GM04504 (cell line): ENCODE results near the gene CRMP1.
A peak's percentile ranks its signal among the peaks of the same experiment; 100 is the strongest.
"Not testable (repeated sequence)": the region's sequence is repeated elsewhere in the genome, so short reads cannot be mapped to it uniquely, and the experiment has no call there.

Experiments
- DNase-seq: peaks from one replicate; pipeline ENCODE4 v3.0.0-alpha.2; 2012; ENCODE audit warnings: low read depth

Gene CRMP1

DNA sequence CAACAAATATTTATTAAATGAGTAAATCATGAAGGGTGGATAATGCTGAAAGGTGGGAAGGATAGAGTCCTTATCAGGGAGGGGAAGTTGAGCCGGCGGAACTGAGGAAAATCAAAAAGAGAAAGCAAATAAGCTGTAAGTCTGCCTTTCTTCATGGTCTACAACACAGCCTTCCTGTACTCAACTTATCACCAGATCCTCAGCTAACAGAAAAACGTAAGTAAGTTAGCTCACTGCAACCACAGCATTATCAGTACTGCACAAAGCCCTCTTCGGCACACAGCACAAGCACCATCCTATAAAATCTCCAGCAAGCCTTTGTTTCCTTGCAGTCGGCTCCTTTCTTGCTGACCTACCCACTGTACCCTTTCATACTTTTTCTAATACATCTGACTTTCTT lies 70.3 kb downstream of the CRMP1 start:
- DNase-seq: no peak

DNA sequence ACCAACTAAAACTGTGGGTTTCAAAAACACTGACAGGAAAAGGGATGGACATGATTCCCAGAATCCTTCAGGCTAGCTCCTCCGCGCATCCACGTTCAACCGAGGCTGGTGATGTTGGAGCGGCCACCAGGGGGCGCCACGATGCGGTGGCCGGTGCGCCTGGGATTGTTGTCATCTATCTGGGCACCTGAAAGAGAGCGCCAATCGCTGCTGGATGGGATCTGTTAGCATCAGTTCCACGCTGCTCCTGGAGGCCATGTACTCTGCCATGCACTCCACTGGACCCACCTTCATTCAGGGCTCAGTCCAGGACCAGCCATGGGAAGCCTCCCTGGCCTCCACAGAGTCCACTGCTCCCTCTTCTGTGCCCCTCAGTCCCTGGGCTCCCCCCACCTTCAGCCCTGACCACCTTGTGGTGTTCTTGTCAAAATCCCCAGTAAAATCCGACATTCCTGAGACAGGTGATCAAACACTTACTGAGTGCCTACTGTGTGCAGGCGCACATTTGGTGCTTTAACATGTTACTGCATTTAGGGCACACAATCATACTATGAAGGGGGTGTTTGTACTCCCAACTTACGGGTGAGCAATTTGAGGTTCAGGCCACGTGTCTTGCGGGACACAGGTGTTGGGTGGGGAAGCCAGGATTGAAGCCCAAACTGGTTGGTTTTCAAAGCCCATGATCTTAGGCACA lies 71.1 kb downstream of the CRMP1 start:
- no peak for DNase-seq

DNA sequence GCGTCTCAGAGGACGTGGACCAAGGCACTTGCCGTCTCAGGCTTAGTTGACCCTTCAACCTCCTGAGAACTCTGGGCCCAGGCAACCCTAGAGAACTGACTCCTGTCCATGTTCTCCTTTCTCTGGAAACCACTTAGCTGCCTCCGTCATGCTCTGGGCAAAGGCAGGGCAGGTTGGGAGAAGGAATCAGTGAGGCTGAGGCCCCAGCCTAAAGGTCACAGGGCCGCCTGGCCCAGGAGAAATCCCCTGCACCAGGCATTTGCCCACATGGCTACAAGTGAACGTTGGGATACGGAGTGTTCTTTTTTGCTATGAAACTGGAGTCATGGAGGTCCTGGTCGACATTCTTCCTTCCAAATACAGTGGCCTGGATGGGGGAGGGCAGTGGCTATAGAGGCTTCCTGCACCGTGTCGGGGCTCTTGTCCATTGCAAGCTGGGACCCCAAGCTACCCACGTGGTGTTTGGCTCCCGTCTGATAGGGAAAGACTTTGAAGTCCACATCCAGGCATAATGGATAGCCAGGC lies 76.0 kb downstream of the CRMP1 start:
- DNase-seq: no peak

- no peak for DNase-seq
Measured at GRCh38 chr4:5816101-5816500, 76.8 kb downstream of the CRMP1 start.

DNA sequence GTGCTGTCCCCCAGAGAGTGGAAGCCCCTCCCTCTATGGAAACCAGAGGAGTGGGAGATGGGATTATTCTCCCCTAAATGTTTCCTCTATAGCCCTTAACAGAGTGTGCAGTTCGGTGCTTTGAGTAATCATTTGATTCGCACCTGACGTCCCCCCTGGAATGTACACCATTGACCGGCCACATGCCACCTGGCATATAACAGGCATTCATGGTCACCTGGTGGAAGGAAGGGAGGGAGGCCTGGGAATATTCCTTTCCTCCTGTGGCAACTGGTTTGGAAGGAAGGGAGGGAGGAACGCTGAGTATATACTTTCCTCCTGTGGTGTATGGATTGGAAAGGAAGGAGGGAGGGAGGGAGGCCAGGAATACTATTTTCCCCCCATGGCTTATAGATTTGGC lies 77.2 kb downstream of the CRMP1 start:
- no peak for DNase-seq

DNA sequence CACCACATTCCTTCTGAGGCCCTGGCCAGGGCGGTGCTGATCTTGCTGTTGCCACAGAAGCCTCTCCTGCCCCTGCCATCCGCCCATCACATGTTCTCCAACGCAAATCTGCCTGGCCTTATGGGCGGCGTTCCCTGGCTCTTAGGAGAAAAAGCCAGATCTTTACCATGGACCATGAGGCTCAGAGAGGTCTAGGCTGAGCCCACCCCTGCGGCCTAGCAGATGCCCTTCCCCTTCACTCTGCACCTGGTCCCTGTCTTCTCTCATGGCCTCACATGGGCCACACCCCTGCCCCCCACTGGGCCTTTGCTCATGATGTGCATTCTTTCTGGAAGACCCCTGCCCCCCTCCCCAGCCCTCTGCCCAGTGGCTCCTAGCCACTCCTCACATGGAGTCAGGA lies 78.5 kb downstream of the CRMP1 start:
- DNase-seq: no peak

DNA sequence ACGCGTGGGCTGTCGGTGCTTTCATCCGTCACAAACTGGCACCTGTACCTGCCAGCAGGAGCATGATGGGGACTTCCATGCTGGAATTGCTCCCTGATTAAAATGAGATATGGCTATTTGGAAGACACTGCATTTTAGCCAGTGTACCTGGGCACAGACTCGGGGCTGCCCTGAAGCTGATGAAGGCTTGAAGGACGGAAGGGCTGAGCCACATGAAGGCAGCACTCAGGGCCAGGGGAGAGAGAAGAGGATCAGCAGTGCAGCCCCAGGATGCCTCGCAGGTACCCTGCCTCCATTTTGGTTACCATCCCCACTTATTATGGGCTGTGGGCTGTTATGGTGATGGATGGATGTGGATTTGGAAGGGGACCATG lies 79.0 kb downstream of the CRMP1 start:
- no peak for DNase-seq

DNA sequence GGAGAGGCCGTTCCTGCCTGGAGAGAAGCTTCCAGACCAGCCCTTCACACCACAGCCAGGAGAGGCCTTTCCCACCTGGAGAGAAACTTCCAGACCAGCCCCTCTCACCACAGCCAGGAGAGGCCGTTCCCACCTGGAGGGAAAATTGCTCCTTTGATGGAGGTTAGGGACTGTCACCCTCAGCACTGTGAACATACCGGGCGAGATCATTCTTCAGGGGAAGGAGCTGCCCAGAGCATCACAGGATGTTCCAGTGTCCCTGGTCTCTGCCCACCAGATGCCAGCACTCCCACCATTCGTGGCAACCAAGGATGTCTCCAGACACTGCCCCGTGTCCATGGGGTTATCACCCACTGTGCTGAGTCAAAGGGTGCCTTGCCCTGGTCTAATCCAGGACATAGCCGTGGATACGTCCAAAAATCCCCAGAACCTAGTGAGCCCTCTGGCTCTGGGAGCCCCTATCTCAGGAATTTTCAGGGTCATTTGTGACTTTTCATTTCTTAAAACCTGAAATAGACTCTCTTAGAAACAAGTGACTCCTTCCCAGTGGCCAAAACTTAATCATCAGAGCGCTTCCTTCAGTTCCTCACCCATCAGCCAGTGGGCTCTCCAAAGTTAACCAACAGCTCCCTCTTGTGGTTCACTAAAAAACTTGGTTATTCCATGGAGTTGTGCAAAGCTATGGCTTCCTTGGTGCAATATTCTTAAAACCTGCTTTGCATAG lies 80.2 kb downstream of the CRMP1 start:
- DNase-seq: peak; percentile 50

- not testable (repeated sequence) for DNase-seq
Measured at GRCh38 chr4:5812057-5812456, 80.8 kb downstream of the CRMP1 start.

GRCh38 chr4:5810770-5811430 lies 82.0 kb downstream of the CRMP1 start:
- DNase-seq: no peak

DNA sequence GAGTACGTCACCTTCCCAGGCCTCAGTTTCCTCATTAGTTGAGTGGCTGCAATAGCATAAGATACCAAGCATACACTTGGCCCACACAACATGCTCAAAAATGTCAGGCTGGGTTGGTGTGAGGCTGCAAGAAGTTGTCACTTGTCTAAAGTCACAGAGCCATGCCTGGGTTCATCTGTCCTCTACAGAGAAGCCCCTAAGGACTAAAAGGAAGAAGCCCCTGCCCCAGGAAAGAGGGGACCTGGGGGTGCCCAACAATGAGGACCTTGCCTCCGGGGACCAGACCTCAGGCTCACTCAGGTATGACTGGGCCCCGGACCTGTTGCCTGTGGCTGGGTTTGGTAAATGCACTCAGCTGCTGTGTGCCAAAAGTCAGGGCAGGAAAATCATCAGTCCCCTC lies 82.7 kb downstream of the CRMP1 start:
- no peak for DNase-seq

- DNase-seq: no peak
Measured at GRCh38 chr4:5809216-5809776, 83.6 kb downstream of the CRMP1 start.

- no peak for DNase-seq
Measured at GRCh38 chr4:5808081-5808741, 84.7 kb downstream of the CRMP1 start.

DNA sequence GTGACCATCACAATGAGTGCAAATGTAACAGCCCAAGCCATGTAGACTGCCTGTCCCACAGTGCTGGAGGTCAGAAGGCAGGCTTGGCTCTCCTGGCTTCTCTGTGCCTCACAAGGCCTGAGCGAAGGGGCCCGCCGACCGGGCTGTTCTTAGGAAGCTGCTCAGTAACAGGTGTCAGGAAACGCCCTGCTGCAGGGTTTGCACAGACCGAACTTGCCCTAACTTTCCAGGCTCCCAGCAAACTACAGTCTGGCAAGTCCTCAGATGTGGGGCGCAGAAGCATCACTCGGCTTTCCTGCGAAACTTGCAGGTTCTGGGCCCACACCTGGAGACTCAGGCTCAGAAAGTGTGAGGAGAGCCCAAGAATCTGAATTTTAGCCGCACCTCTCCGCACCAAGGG lies 87.6 kb downstream of the CRMP1 start:
- no peak for DNase-seq

DNA sequence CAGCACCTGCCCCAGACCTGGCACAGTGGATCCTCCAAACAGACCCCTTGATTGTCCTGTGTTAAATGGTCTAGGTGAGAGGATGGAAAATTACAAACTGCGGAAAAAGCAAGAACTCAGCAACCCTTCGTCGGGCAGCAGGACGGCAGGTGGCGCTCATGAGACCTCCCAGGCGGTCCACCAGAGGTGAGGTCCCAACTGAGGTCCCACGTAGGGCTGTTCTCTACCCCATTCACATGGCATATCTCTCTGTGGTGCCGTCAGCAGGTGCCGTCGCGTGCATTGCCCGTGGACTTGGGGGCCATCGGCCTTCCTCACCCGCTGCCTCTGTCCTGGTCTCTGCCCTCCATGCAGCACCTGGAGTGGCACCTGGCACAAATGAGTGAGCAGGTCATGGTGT lies 88.2 kb downstream of the CRMP1 start:
- DNase-seq: no peak

DNA sequence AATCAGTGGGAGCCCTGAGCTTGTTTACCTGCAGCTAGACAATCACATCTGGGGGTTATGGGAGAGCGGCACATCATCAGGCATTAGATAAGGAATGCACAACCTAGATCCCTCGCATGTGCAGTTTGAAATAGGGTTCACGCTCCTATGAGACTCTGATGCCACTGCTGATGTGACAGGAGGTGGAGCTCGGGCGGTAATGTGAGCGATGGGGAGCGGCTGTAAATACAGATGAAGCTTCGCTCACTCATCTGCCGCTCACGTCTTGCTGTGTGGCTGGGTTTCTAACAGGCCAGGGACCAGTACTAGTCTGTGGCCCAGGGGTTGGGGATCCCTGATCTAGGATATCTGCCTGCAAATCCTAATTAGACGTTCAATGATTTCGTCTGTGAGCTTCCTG lies 90.3 kb downstream of the CRMP1 start:
- DNase-seq: no peak

DNA sequence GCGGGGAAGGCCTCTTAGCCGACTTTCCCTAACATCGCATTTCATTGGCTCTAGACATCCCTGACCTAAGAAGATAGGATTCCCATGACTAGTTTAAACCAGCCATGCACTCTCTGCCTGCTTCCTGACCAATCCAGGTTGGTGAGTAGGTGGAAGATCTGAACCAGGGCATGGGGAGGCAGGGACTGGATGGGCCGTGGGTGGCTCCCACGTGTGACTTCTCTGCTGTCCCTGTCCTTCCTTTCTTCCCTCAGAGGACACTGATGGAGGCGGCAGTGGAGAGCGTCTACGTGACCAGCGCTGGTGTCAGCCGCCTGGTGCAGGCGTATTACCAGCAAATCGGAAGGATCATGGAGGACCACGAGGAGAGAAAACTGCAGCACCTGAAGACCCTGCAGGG lies 91.2 kb downstream of the CRMP1 start:
- DNase-seq: no peak

DNA sequence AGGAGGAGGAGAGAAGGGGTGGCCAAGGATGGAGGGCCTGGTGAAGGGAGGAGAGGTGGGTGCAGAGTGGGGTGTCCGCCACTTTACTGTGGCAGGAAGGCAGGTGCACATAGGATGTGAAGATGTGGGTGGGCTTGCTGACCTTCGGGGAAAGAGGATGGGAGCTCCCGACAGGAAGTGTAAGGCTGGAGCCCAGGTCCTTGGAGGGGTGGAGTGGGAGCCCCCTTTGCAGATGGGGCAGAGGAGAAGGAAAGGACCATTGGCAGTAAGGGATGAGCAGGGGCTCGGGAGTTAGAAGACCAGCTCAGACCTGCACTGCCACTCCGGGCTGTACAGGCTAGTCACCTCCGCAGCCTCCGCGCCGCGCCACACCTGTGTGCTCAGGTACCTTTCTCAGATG lies 92.4 kb downstream of the CRMP1 start:
- no peak for DNase-seq

GRCh38 chr4:5799406-5799805 lies 93.5 kb downstream of the CRMP1 start:
- no peak for DNase-seq

GRCh38 chr4:5798946-5799345 lies 93.9 kb downstream of the CRMP1 start:
- no peak for DNase-seq

DNA sequence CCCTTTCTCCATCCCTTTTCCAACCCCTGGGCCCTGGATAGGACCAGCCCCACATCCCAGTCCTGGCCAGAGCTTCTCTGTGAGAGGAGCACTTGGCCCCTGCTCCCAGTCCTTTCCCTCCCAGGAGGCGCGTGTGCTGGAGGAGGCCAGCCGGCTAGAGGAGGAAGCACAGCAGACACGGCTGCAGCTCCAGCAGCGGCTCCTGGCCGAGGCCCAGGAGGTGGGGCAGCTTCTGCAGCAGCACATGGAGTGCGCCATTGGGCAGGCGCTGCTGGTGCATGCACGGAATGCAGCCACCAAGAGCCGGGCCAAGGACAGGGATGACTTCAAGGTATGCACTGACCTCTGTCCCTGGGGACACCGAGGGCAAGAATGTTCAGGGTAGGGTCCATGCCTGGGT lies 94.4 kb downstream of the CRMP1 start:
- no peak for DNase-seq

GRCh38 chr4:5797866-5798265 lies 95.0 kb downstream of the CRMP1 start:
- DNase-seq: no peak
